MCF 10A (cell line): ENCODE measurements around the gene DENND11. TPM values are rescaled to one million over a fixed set of nuclear protein-coding genes. Genes with fewer than 3 reads are reported as not detected.
A peak's percentile ranks its signal among the peaks of the same experiment; 100 is the strongest.

Source experiments
- BruUV-seq: library from RNA; stranded (reverse); fragments of 400-500 nt; replicated peaks from 2 replicates; lab custom pipeline; 2021; lab: Mats Ljungman, UMichigan
- CTCF ChIA-PET: fragments of 300-600 bp; sonication (Branson Sonifier 250); formaldehyde crosslinking; extraction: SDS; loops from one replicate; lab custom pipeline; 2021; ENCODE audit warnings: antibody characterized with exemption, inconsistent platforms; lab: Yijun Ruan, JAX
- POLR2A ChIA-PET: fragments of 300-600, 350-650 bp; sonication (Branson Sonifier 250); formaldehyde crosslinking; extraction: SDS; loops from one replicate; lab custom pipeline; 2020; ENCODE audit warnings: antibody characterized with exemption, inconsistent platforms; lab: Yijun Ruan, JAX
- DNase-seq: peaks from one replicate; pipeline ENCODE4 v3.0.0-alpha.2; 2018; ENCODE audit not compliant: unreplicated experiment
- H3K27ac Mint-ChIP-seq: one replicate; pipeline ENCODE4 v1.8.0; 2022; ENCODE audit warnings: mild to moderate bottlenecking, low read depth, mixed read lengths; ENCODE audit not compliant: unreplicated experiment
- H3K27me3 Mint-ChIP-seq: one replicate; pipeline ENCODE4 v1.8.0; 2022; ENCODE audit warnings: mixed read lengths; ENCODE audit not compliant: insufficient read depth, unreplicated experiment
- H3K36me3 Mint-ChIP-seq: one replicate; pipeline ENCODE4 v1.8.0; 2022; ENCODE audit warnings: mild to moderate bottlenecking, moderate library complexity, mixed read lengths; ENCODE audit not compliant: insufficient read depth, unreplicated experiment
- H3K4me1 Mint-ChIP-seq: one replicate; pipeline ENCODE4 v1.8.0; 2022; ENCODE audit warnings: mixed read lengths; ENCODE audit not compliant: insufficient read depth, unreplicated experiment
- H3K4me3 Mint-ChIP-seq: one replicate; pipeline ENCODE4 v1.8.0; 2022; ENCODE audit warnings: mild to moderate bottlenecking, moderate library complexity, mixed read lengths; ENCODE audit not compliant: unreplicated experiment
- H3K9me3 Mint-ChIP-seq: one replicate; pipeline ENCODE4 v1.8.0; 2022; ENCODE audit warnings: mixed read lengths; ENCODE audit not compliant: unreplicated experiment
- CTCF ChIP-seq: fragments of 200-600 bp; IDR thresholded peaks from one replicate; pipeline ENCODE4 v1.8.0; 2022; ENCODE audit warnings: antibody characterized with exemption, mild to moderate bottlenecking; ENCODE audit not compliant: unreplicated experiment
- intact Hi-C: fragments of 100-400 bp; cut with micrococcal nuclease; formaldehyde crosslinking; loops from 2 replicates; pipeline ENCODE4 v1.14.1; 2022
- total RNA-seq: library from RNA; stranded (reverse); gene quantifications from 2 replicates; pipeline ENCODE4 v1.2.3, GENCODE V29; 2022

The DENND11 gene
- total RNA-seq, 1 experiment from 2014 or later: 8.4 TPM

- no peaks in the 10 kb centered on the region for H3K4me1 Mint-ChIP-seq
- intact Hi-C loops: no loop called here
- peaks cover 25% of the 10 kb centered on the region for H3K36me3 Mint-ChIP-seq
- H3K9me3 Mint-ChIP-seq: no peaks in the 10 kb centered on the region
- no peak overlapping the region for H3K27ac Mint-ChIP-seq
- ChIA-PET POLR2A (no interaction called here), CTCF (interaction anchor here (0.7 to 2.6 kb wide), 3 partner anchors 16 to 233 kb away, joined by 3 to 12 read pairs (median 3); no protein-coding TSS in a partner anchor)
- no TSS peak for BruUV-seq
- H3K4me3 Mint-ChIP-seq: no peak overlapping the region
- DNase-seq: no peak
- H3K27me3 Mint-ChIP-seq: no peaks in the 10 kb centered on the region
- no peak for TF ChIP-seq CTCF
These were observed 35.9 kb downstream of the DENND11 start for GRCh38 chr7:141666071-141666470.

GRCh38 chr7:141665208-141666035, 36.5 kb downstream of the DENND11 start:
- Mint-ChIP-seq H3K9me3 (no peaks in the 10 kb centered on the region), H3K4me1 (no peaks in the 10 kb centered on the region), H3K27ac (no peak overlapping the region), H3K27me3 (no peaks in the 10 kb centered on the region), H3K4me3 (no peak overlapping the region), H3K36me3 (peaks cover 25% of the 10 kb centered on the region)
- DNase-seq: no peak
- POLR2A ChIA-PET: no interaction called here
- no peak for TF ChIP-seq CTCF
- CTCF ChIA-PET: interaction anchor here (0.8 to 2.6 kb wide), 2 partner anchors 16 to 120 kb away, joined by 3 to 12 read pairs; no protein-coding TSS in a partner anchor
- intact Hi-C loops: no loop called here
- BruUV-seq: no TSS peak

- ChIA-PET CTCF (no interaction called here), POLR2A (no interaction called here)
- intact Hi-C loops: no loop called here
- Mint-ChIP-seq H3K36me3 (peaks cover 21% of the 10 kb centered on the region), H3K9me3 (no peaks in the 10 kb centered on the region), H3K4me1 (no peaks in the 10 kb centered on the region), H3K27me3 (no peaks in the 10 kb centered on the region), H3K4me3 (no peak overlapping the region), H3K27ac (no peak overlapping the region)
- no peak for DNase-seq
- no TSS peak for BruUV-seq
- TF ChIP-seq CTCF: no peak
These were observed 37.5 kb downstream of the DENND11 start for GRCh38 chr7:141664450-141664849.

GRCh38 chr7:141663081-141663849, 38.7 kb downstream of the DENND11 start:
- H3K36me3 Mint-ChIP-seq: peaks cover 23% of the 10 kb centered on the region

More at GRCh38 chr7:141663081-141663849, 38.7 kb downstream of the DENND11 start:
- BruUV-seq: no TSS peak
- Mint-ChIP-seq H3K27me3 (no peaks in the 10 kb centered on the region), H3K4me3 (no peak overlapping the region), H3K9me3 (no peaks in the 10 kb centered on the region), H3K27ac (no peak overlapping the region), H3K4me1 (no peaks in the 10 kb centered on the region)
- intact Hi-C loops: no loop called here
- no peak for TF ChIP-seq CTCF
- ChIA-PET POLR2A (interaction anchor here (1.2 kb wide), 1 partner anchor 45 kb away, joined by 3 read pairs; no protein-coding TSS in a partner anchor), CTCF (interaction anchor here (0.6 to 2.5 kb wide), 3 partner anchors 12 to 124 kb away, joined by 3 to 7 read pairs (median 4); no protein-coding TSS in a partner anchor)
- DNase-seq: peak; percentile 20
